Lower lobe of right lung (tissue), 2 donors: ENCODE results near the gene TEAD4. TPM values are rescaled to one million over a fixed set of nuclear protein-coding genes. Genes with fewer than 3 reads are reported as not detected.
A peak's percentile ranks its signal among the peaks of the same experiment; 100 is the strongest.

ENCODE experiments used
- ATAC-seq, 2 donors: fragments of 200-7000 bp; cut with Tn5 transposase; one replicate each; pipeline ENCODE4 v1.9.1; 2020 to 2022; ENCODE audit warnings: mild to moderate bottlenecking in 2 of 2, moderate library complexity in 2 of 2
- DNase-seq: peaks from one replicate; pipeline ENCODE4 v3.0.0-alpha.2; 2020
- H3K27ac ChIP-seq: fragments of 200-600 bp; one replicate; pipeline ENCODE4 v1.8.0; 2022
- H3K27me3 ChIP-seq: fragments of 200-600 bp; one replicate; pipeline ENCODE4 v1.8.0; 2022; ENCODE audit warnings: low read depth
- H3K36me3 ChIP-seq: fragments of 200-600 bp; one replicate; pipeline ENCODE4 v1.8.0; 2022; ENCODE audit warnings: mild to moderate bottlenecking
- H3K4me1 ChIP-seq: fragments of 200-600 bp; one replicate; pipeline ENCODE4 v1.8.0; 2022
- H3K4me3 ChIP-seq: fragments of 200-600 bp; one replicate; pipeline ENCODE4 v1.8.0; 2022; ENCODE audit warnings: mild to moderate bottlenecking
- H3K9me3 ChIP-seq: fragments of 200-600 bp; one replicate; pipeline ENCODE4 v1.8.0; 2022
- intact Hi-C: fragments of 100-400 bp; cut with DNase I; formaldehyde crosslinking; loops from one replicate; pipeline ENCODE4 v1.11.0; 2022
- total RNA-seq: library from RNA; stranded (reverse); fragmentation: NEBNext Ultra II Directional; extraction: Animal tissue kit (Norgen Biotek cat#: 25700); gene quantifications from one replicate; pipeline ENCODE4 v1.2.1, GENCODE V29; 2021
- TF ChIP-seq, protein P1 (sequence below): fragments of 200-600 bp; IDR thresholded peaks from one replicate; pipeline ENCODE4 v1.8.0; 2022; ENCODE audit warnings: antibody characterized with exemption, mild to moderate bottlenecking
- donor health status: DM: no; HTN: yes; CAD: no; lungs with severe emphysema.

The TEAD4 gene
- total RNA-seq, 1 donor from 2014 or later: 27.3 TPM

DNA sequence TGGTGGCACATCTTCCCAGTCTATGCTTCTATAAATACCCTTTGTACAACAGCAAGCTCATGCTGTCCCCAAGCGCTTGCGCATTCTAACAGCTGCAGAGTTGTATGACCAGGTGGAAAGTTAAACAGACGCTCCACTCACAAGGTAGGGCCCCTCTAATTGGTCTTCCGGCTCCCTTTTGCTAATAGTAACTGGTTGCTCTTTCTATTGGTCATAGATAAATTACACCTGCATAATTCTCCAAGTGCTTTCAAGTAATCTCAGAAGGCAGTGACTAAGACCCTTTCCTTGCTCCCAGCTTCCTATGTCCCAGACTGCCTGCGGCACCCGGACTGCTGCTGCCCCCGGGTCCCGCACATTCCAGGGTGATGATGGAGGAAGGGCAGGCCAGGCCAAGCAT is 111.9 kb downstream of the TEAD4 start:
- intact Hi-C loops: no loop called here
- DNase-seq: no peak
- TF ChIP-seq, protein P1, sequence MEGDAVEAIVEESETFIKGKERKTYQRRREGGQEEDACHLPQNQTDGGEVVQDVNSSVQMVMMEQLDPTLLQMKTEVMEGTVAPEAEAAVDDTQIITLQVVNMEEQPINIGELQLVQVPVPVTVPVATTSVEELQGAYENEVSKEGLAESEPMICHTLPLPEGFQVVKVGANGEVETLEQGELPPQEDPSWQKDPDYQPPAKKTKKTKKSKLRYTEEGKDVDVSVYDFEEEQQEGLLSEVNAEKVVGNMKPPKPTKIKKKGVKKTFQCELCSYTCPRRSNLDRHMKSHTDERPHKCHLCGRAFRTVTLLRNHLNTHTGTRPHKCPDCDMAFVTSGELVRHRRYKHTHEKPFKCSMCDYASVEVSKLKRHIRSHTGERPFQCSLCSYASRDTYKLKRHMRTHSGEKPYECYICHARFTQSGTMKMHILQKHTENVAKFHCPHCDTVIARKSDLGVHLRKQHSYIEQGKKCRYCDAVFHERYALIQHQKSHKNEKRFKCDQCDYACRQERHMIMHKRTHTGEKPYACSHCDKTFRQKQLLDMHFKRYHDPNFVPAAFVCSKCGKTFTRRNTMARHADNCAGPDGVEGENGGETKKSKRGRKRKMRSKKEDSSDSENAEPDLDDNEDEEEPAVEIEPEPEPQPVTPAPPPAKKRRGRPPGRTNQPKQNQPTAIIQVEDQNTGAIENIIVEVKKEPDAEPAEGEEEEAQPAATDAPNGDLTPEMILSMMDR: no peak
- no peaks in the 10 kb centered on the region for H3K27me3 ChIP-seq
- no peaks in the 10 kb centered on the region for H3K9me3 ChIP-seq
- no peak overlapping the region for H3K27ac ChIP-seq
- H3K4me1 ChIP-seq: peaks cover 19% of the 10 kb centered on the region
- no peaks in the 10 kb centered on the region for H3K36me3 ChIP-seq
- H3K4me3 ChIP-seq: no peak overlapping the region
- no peak for ATAC-seq

DNA sequence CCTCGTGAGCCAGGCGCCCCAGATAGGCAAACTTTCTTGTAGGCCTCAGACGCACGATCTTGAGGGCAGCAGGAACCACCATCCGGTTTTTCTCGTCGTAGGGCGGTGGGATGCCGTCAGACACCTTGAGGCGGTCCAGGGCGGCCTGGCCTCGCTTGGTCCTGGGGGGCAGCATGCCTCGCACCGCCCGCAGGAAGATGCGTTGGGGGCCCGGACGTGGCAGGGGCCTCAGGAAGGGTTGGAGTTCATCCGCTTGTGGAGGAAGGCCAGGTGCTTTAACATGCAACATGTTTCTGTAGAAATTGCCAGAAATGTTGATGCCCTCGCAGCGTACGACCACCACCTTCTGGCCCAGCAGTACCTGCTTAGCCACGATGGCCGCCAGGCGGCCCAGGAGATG is 112.5 kb downstream of the TEAD4 start:
- Histone ChIP-seq H3K36me3 (no peaks in the 10 kb centered on the region), H3K4me3 (no peak overlapping the region), H3K4me1 (peaks cover 25% of the 10 kb centered on the region), H3K27me3 (no peaks in the 10 kb centered on the region), H3K27ac (no peak overlapping the region), H3K9me3 (no peaks in the 10 kb centered on the region)
- intact Hi-C loops: no loop called here
- DNase-seq: no peak
- TF ChIP-seq, protein P1: no peak
- no peak for ATAC-seq

DNA sequence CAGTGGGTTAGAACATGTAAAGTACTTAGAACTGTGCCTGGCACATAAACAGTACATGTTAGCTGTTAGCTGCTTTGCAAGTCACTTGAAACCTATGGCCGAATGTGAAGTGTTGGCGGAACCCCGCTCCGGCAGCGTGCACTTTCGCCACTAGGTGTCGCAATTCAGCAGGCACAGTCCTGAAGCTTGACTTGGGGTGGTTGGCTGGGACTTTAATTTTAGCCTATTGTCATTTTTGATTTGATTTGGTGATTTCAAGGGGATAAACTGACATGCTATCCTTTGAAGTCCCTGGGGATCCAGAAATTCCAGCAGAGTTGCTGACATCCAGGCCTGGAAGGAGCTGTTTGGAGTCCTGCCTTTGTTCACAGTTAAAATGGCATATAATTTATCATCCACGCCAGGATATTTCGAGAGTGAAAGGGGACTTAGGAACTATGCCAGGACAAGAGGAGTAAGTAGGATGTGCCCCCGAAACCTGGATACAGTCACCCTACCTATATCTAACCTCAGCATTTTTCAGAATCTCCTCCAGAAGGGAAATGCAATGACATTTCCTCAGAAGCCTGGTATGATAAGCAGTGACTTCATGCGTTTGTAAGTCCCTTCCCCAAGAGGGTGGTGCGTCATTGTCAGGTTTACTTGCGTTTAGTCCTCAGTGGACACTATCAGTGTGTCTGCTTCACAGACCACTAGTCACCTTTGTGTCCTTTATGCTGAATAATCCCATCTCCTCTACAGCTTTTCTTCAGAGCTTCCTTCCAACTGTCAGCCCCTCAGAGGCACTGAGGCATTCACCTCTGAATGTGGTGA is 114.4 kb downstream of the TEAD4 start:
- H3K27ac ChIP-seq: no peak overlapping the region

DNA sequence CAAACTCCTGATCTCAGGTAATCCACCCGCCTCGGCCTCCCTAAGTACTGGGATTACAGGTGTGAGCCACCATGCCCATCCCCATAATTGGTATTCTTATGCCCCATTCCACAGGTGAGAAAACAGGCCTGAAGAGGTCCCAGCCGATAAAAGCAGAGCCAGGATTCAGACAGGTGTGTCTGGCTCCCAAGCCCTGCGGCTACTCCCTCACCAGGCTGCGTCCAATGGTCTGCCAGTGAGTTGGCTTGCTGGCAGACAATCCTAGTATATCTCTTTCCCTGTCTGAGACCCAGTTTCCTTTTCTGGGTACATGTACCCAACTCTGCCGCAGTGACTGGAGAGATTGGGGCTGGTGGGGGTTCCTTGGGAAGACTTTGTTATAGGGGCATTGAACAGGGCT is 116.1 kb downstream of the TEAD4 start:
- ATAC-seq (no peak), DNase-seq (no peak)
- H3K9me3 ChIP-seq: no peaks in the 10 kb centered on the region
- no peaks in the 10 kb centered on the region for H3K36me3 ChIP-seq
- H3K27me3 ChIP-seq: no peaks in the 10 kb centered on the region
- no peak overlapping the region for H3K4me3 ChIP-seq
- intact Hi-C loops: no loop called here
- TF ChIP-seq, protein P1: no peak
- no peak overlapping the region for H3K27ac ChIP-seq
- H3K4me1 ChIP-seq: peaks cover 41% of the 10 kb centered on the region

More for the DNA sequence above, 114.4 kb downstream of the TEAD4 start:
- ATAC-seq (peak; percentile 51 to 61), DNase-seq (peak; percentile 85)
- Histone ChIP-seq H3K4me1 (peaks cover 28% of the 10 kb centered on the region), H3K36me3 (no peaks in the 10 kb centered on the region), H3K9me3 (no peaks in the 10 kb centered on the region), H3K4me3 (no peak overlapping the region), H3K27me3 (no peaks in the 10 kb centered on the region)
- intact Hi-C loops: no loop called here
- TF ChIP-seq, protein P1: peak; percentile 99

DNA sequence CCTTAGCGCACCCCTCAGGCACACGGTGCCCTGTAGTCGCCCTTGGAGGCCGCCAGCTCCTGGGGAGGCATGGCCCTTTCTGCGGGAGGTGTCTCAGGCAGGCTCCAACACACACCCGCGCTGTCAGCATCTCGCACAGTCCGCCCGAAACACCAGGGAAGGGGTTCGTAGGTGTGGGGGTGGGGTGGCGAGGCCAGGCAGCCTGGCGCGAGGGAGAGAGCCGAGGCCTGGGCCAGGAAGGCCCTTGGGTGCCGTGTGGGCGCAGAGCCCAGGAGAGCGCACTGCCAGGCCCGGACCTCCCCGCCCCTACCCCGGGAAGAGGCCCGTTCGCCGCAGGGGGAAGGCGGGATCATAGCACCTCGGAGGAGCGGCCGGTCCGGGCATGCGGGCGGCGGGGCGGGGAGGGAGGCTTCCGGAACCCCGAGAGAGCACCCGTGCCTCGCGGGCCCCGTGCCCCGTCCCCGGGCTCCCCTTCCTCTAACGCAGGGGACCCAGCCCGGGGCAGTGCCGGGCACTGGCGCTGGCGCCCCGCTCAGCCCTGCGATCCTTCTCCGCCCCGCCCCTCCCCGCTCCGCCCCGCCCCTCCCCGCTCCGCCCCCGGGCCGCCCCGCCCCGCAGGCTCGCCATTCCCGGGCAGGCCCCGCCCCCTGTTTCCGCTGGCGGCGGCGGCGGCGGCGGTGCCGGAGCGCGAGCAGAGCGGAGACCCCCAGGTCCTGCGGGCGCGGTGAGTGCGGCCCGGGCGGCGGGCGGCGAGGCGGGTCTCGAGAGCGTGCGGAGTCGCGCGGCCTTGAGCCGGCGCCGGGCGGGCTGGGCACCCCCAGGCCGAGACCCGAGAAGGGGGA is 117.8 kb downstream of the TEAD4 start, which contains the start of gene TSPAN9:
TSPAN9 (plus strand) TSS at position 650 of the 842 bp plus-strand sequence. CDS start 123,815 bp downstream, outside the sequence.
- intact Hi-C loops: no loop called here
- TF ChIP-seq, protein P1: no peak

More for the DNA sequence above, 117.8 kb downstream of the TEAD4 start, which contains the start of gene TSPAN9:
- Histone ChIP-seq H3K36me3 (no peaks in the 10 kb centered on the region), H3K27me3 (no peaks in the 10 kb centered on the region), H3K4me3 (peak within 1 kb of the TSS; percentile 84), H3K9me3 (no peaks in the 10 kb centered on the region), H3K27ac (peak within 1 kb of the TSS; percentile 83), H3K4me1 (peaks cover 50% of the 10 kb centered on the region)
- DNase-seq (peak; percentile 87), ATAC-seq (peak; percentile 95 to 96)
